ENCODE measurements around the gene CBFA2T3. TPM values are rescaled to one million over a fixed set of nuclear protein-coding genes. Genes with fewer than 3 reads are reported as not detected.

Gene CBFA2T3
- total RNA-seq, 1 donor from 2014 or later = 2.4 TPM

GRCh38 chr16:89004209-89004831 is 27.3 kb upstream of the CBFA2T3 start:
- Histone ChIP-seq H2AFZ (ENCODE audit: low read depth, low read length) (no peak overlapping the region), H3K36me3 (ENCODE audit: insufficient read depth, low read length) (no peaks in the 10 kb centered on the region), H3K4me1 (ENCODE audit: insufficient read depth, low read length) (no peaks in the 10 kb centered on the region), H3K9me3 (ENCODE audit: insufficient read depth, low read depth, low read length) (peaks cover 3% of the 10 kb centered on the region), H3K4me2 (ENCODE audit: low read length) (no peak overlapping the region), H3K27me3 (ENCODE audit: insufficient read depth, low read length) (no peaks in the 10 kb centered on the region), H3K27ac (ENCODE audit: low read depth, low read length) (no peak overlapping the region), H4K20me1 (ENCODE audit: insufficient read depth, low read length) (no peaks in the 10 kb centered on the region), H3K79me2 (ENCODE audit: insufficient read depth, low read length) (no peaks in the 10 kb centered on the region), H3K9ac (ENCODE audit: low read length) (no peak overlapping the region), H3K4me3 (ENCODE audit: insufficient read depth, low read depth, low read length) (no peak overlapping the region)
- Mint-ChIP-seq H3K4me3 (ENCODE audit: unreplicated experiment) (no peak overlapping the region), H3K27me3 (ENCODE audit: low read depth, unreplicated experiment) (peaks cover 38% of the 10 kb centered on the region), H3K4me1 (ENCODE audit: low read depth, unreplicated experiment) (no peaks in the 10 kb centered on the region), H3K9me3 (ENCODE audit: unreplicated experiment) (peaks cover 12% of the 10 kb centered on the region), H3K36me3 (ENCODE audit: low read depth, unreplicated experiment) (peaks cover 4% of the 10 kb centered on the region), H3K27ac (ENCODE audit: unreplicated experiment) (no peak overlapping the region)
- DNase-seq (ENCODE audit: low read depth) (no peak), FAIRE-seq (no peak)
- no peak for TF ChIP-seq CTCF (IDR thresholded peaks at IDR 0.05; ENCODE audit: insufficient read depth, low read depth, low read length)
- TF ChIP-seq EZH2 (IDR thresholded peaks at IDR 0.05; ENCODE audit: insufficient read depth, low read length) = no peak

GRCh38 chr16:89003831-89004208 is 26.8 kb upstream of the CBFA2T3 start:
- Mint-ChIP-seq H3K27me3 (ENCODE audit: low read depth, unreplicated experiment) (peaks cover 39% of the 10 kb centered on the region), H3K4me3 (ENCODE audit: unreplicated experiment) (no peak overlapping the region), H3K27ac (ENCODE audit: unreplicated experiment) (no peak overlapping the region), H3K4me1 (ENCODE audit: low read depth, unreplicated experiment) (no peaks in the 10 kb centered on the region), H3K36me3 (ENCODE audit: low read depth, unreplicated experiment) (peaks cover 4% of the 10 kb centered on the region), H3K9me3 (ENCODE audit: unreplicated experiment) (peaks cover 17% of the 10 kb centered on the region)
- Histone ChIP-seq H3K4me1 (ENCODE audit: insufficient read depth, low read length) (no peaks in the 10 kb centered on the region), H3K36me3 (ENCODE audit: insufficient read depth, low read length) (no peaks in the 10 kb centered on the region), H2AFZ (ENCODE audit: low read depth, low read length) (no peak overlapping the region), H3K79me2 (ENCODE audit: insufficient read depth, low read length) (no peaks in the 10 kb centered on the region), H3K27ac (ENCODE audit: low read depth, low read length) (no peak overlapping the region), H3K9me3 (ENCODE audit: insufficient read depth, low read depth, low read length) (peaks cover 5% of the 10 kb centered on the region), H4K20me1 (ENCODE audit: insufficient read depth, low read length) (no peaks in the 10 kb centered on the region), H3K27me3 (ENCODE audit: insufficient read depth, low read length) (no peaks in the 10 kb centered on the region), H3K4me3 (ENCODE audit: insufficient read depth, low read depth, low read length) (no peak overlapping the region), H3K4me2 (ENCODE audit: low read length) (no peak overlapping the region), H3K9ac (ENCODE audit: low read length) (no peak overlapping the region)
- DNase-seq (ENCODE audit: low read depth) = no peak
- FAIRE-seq = no peak
- TF ChIP-seq CTCF (IDR thresholded peaks at IDR 0.05; ENCODE audit: insufficient read depth, low read depth, low read length) (no peak), EZH2 (IDR thresholded peaks at IDR 0.05; ENCODE audit: insufficient read depth, low read length) (no peak)

All from astrocyte (in vitro differentiated cells and primary cell).